GM19467 (cell line): Measurements from ENCODE around the gene RBM39.
"Not testable (repeated sequence)": the region's sequence is repeated elsewhere in the genome, so short reads cannot be mapped to it uniquely, and the experiment has no call there.

ENCODE experiments used
- ATAC-seq: cut with Tn5 transposase; IDR thresholded peaks from one replicate; pipeline ENCODE4 v1.9.1; 2021; ENCODE audit warnings: mild to moderate bottlenecking, moderate library complexity; ENCODE audit not compliant: unreplicated experiment

The RBM39 gene

GRCh38 chr20:35685368-35685767 lies 56.7 kb downstream of the RBM39 start:
- ATAC-seq = not testable (repeated sequence)

- ATAC-seq = no peak
Observed at GRCh38 chr20:35681960-35682359, 60.1 kb downstream of the RBM39 start.

- no peak for ATAC-seq
Observed at GRCh38 chr20:35680452-35681183, 61.4 kb downstream of the RBM39 start.

GRCh38 chr20:35674921-35675320 lies 67.1 kb downstream of the RBM39 start:
- ATAC-seq = no peak

GRCh38 chr20:35673884-35674283 lies 68.2 kb downstream of the RBM39 start:
- no peak for ATAC-seq

GRCh38 chr20:35669681-35670080 lies 72.4 kb downstream of the RBM39 start:
- ATAC-seq = no peak

- ATAC-seq = no peak
Observed at GRCh38 chr20:35669221-35669620, 72.8 kb downstream of the RBM39 start.

- ATAC-seq = no peak
Observed at GRCh38 chr20:35665949-35666288, 76.1 kb downstream of the RBM39 start.

GRCh38 chr20:35664466-35665206 lies 77.4 kb downstream of the RBM39 start, which contains the start of the genes CPNE1 and RBM12:
Gene CPNE1, minus strand, starts transcription at chr20:35664900. Its CDS starts 31,977 bp downstream, at chr20:35632923.
Gene RBM12, minus strand, starts transcription at chr20:35664900. Its CDS starts 9,578 bp downstream, at chr20:35655322.
- peak; percentile 62 for ATAC-seq

GRCh38 chr20:35663516-35664465 lies 78.3 kb downstream of the RBM39 start:
- peak; percentile 46 for ATAC-seq

- no peak for ATAC-seq
Observed at GRCh38 chr20:35662551-35662950, 79.5 kb downstream of the RBM39 start.

GRCh38 chr20:35661908-35662307 lies 80.2 kb downstream of the RBM39 start:
- no peak for ATAC-seq

GRCh38 chr20:35661053-35661452 lies 81.0 kb downstream of the RBM39 start:
- ATAC-seq = no peak

GRCh38 chr20:35660122-35660937 lies 81.7 kb downstream of the RBM39 start:
- no peak for ATAC-seq

GRCh38 chr20:35657271-35657670 lies 84.8 kb downstream of the RBM39 start:
- no peak for ATAC-seq

- no peak for ATAC-seq
Observed at GRCh38 chr20:35654415-35654814, 87.6 kb downstream of the RBM39 start.

GRCh38 chr20:35653893-35654292 lies 88.2 kb downstream of the RBM39 start:
- ATAC-seq = no peak
